GM12874 (cell line): ENCODE measurements around the gene APEX2.

ENCODE experiments used
- CTCF ChIP-seq: IDR thresholded peaks from 2 replicates; pipeline ENCODE4 v1.5.1; 2011; ENCODE audit warnings: low read depth, mild to moderate bottlenecking, control low read depth, low read length, moderate library complexity; ENCODE audit not compliant: insufficient read depth

APEX2 gene

GRCh38 chrX:55004231-55004630 is 4.1 kb downstream of the APEX2 start:
- TF ChIP-seq CTCF = no peak

- no peak for TF ChIP-seq CTCF
Measured at GRCh38 chrX:55005256-55005655, 5.1 kb downstream of the APEX2 start.

- no peak for TF ChIP-seq CTCF
Measured at GRCh38 chrX:55006827-55007621, 6.9 kb downstream of the APEX2 start.

GRCh38 chrX:55007656-55008055 is 7.5 kb downstream of the APEX2 start:
- TF ChIP-seq CTCF = no peak

- no peak for TF ChIP-seq CTCF
Measured at GRCh38 chrX:55008571-55009358, 8.6 kb downstream of the APEX2 start.

- no peak for TF ChIP-seq CTCF
Measured at GRCh38 chrX:55011294-55011693, 11.1 kb downstream of the APEX2 start.

- no peak for TF ChIP-seq CTCF
Measured at GRCh38 chrX:55014897-55015299, 14.7 kb downstream of the APEX2 start.
